Neuronal stem cell (in vitro differentiated cells): ENCODE data around the gene NPHP4.
"Not testable (repeated sequence)": the region's sequence is repeated elsewhere in the genome, so short reads cannot be mapped to it uniquely, and the experiment has no call there.

Experiments
- DNase-seq: peaks from one replicate; pipeline ENCODE4 v3.0.0-alpha.2; 2013; ENCODE audit warnings: low spot score
- H2AFZ ChIP-seq: one replicate; pipeline ENCODE4 v1.6.1; 2013; ENCODE audit warnings: mild to moderate bottlenecking, low read length, inconsistent platforms
- H2AK5ac ChIP-seq: 2 replicates; pipeline ENCODE4 v1.6.1; 2013; ENCODE audit warnings: low read depth, mild to moderate bottlenecking, inconsistent platforms, low read length, moderate library complexity, mixed read lengths
- H2BK120ac ChIP-seq: 2 replicates; pipeline ENCODE4 v1.6.1; 2013; ENCODE audit warnings: low read depth, mild to moderate bottlenecking, inconsistent platforms, low read length, moderate library complexity, mixed read lengths
- H2BK12ac ChIP-seq: one replicate; pipeline ENCODE4 v1.6.1; 2013; ENCODE audit warnings: low read length, inconsistent platforms
- H2BK15ac ChIP-seq: 2 replicates; pipeline ENCODE4 v1.6.1; 2013; ENCODE audit warnings: mild to moderate bottlenecking, low read length, inconsistent platforms, mixed read lengths
- H2BK5ac ChIP-seq: one replicate; pipeline ENCODE4 v1.6.1; 2013; ENCODE audit warnings: inconsistent platforms, mild to moderate bottlenecking, low read length, moderate library complexity
- H3K14ac ChIP-seq: one replicate; pipeline ENCODE4 v1.6.1; 2013; ENCODE audit warnings: low read length, inconsistent platforms
- H3K18ac ChIP-seq: 2 replicates; pipeline ENCODE4 v1.6.1; 2013; ENCODE audit warnings: low read length, inconsistent platforms
- H3K23ac ChIP-seq: 2 replicates; pipeline ENCODE4 v1.6.1; 2013; ENCODE audit warnings: low read depth, mild to moderate bottlenecking, mixed read lengths, low read length, inconsistent platforms; ENCODE audit not compliant: poor library complexity
- H3K27ac ChIP-seq: replicated peaks from 3 replicates; pipeline ENCODE4 v1.5.1; 2013; ENCODE audit warnings: low read length, inconsistent platforms
- H3K27me3 ChIP-seq, 3 experiments: 2 replicates each; pipeline ENCODE4 v1.6.1; 2013; ENCODE audit warnings: low read length in 3 of 3, mild to moderate bottlenecking in 2 of 3, inconsistent platforms in 1 of 3, low read depth in 1 of 3, mixed read lengths in 1 of 3, moderate library complexity in 1 of 3; ENCODE audit not compliant: control insufficient read depth in 3 of 3, insufficient read depth in 3 of 3
- H3K36me3 ChIP-seq, 2 donors: replicated peaks in 1 of 2; 2 replicates each; pipeline ENCODE4 v1.6.1; 2013; ENCODE audit warnings: low read length in 2 of 2; ENCODE audit not compliant: control insufficient read depth in 2 of 2, insufficient read depth in 2 of 2
- H3K4ac ChIP-seq: 2 replicates; pipeline ENCODE4 v1.6.1; 2013; ENCODE audit warnings: inconsistent platforms, mild to moderate bottlenecking, low read length, moderate library complexity
- H3K4me1 ChIP-seq, 2 donors: 1 replicate in 1 of 2; 2 replicates in 1 of 2; pipeline ENCODE4 v1.6.1; 2013; ENCODE audit warnings: low read length in 2 of 2, low read depth in 1 of 2; ENCODE audit not compliant: control insufficient read depth in 2 of 2, insufficient read depth in 1 of 2
- H3K4me2 ChIP-seq: one replicate; pipeline ENCODE4 v1.6.1; 2013; ENCODE audit warnings: mild to moderate bottlenecking, low read length, inconsistent platforms; ENCODE audit not compliant: insufficient read depth, poor library complexity, severe bottlenecking
- H3K4me3 ChIP-seq, 2 donors: 2 replicates each; pipeline ENCODE4 v1.5.1; 2013; ENCODE audit warnings: low read length in 2 of 2, mild to moderate bottlenecking in 2 of 2, inconsistent platforms in 1 of 2, moderate library complexity in 1 of 2
- H3K79me1 ChIP-seq: one replicate; pipeline ENCODE4 v1.6.1; 2013; ENCODE audit warnings: low read depth, mild to moderate bottlenecking, inconsistent platforms, low read length, moderate library complexity
- H3K9ac ChIP-seq: one replicate; pipeline ENCODE4 v1.6.1; 2013; ENCODE audit warnings: mild to moderate bottlenecking, low read depth, low read length, inconsistent platforms; ENCODE audit not compliant: poor library complexity
- H3K9me3 ChIP-seq, 2 donors: replicated peaks in 1 of 2; 2 replicates each; pipeline versions ENCODE3 to v1.6.1; 2013; ENCODE audit warnings: low read length in 2 of 2, mild to moderate bottlenecking in 2 of 2, inconsistent platforms in 1 of 2, low read depth in 1 of 2, mixed read lengths in 1 of 2, moderate library complexity in 1 of 2; ENCODE audit not compliant: control insufficient read depth in 2 of 2, insufficient read depth in 1 of 2
- H4K8ac ChIP-seq: one replicate; pipeline ENCODE4 v1.6.1; 2013; ENCODE audit warnings: low read depth, mild to moderate bottlenecking, inconsistent platforms, low read length, moderate library complexity
- H4K91ac ChIP-seq: one replicate; pipeline ENCODE4 v1.6.1; 2013; ENCODE audit warnings: low read length, low read depth, mild to moderate bottlenecking, inconsistent platforms; ENCODE audit not compliant: poor library complexity
- WGBS, 2 donors: extraction: QIAGEN DNeasy Blood & Tissue Kit; methylation state at CpG; one replicate each; pipeline ENCODE4 v1.1.7; 2013; ENCODE audit warnings: missing lambda C conversion rate in 2 of 2, mixed read lengths in 1 of 2; ENCODE audit not compliant: insufficient read length in 2 of 2, insufficient replicate concordance in 1 of 2; ENCODE audit errors: extremely low coverage in 2 of 2; 5-methylcytosine and 5-hydroxymethylcytosine counted together

The NPHP4 gene

GRCh38 chr1:6023346-6023745, 31.1 kb upstream of the NPHP4 start:
- H2BK5ac ChIP-seq, result no peak overlapping the region
- no peak overlapping the region for H4K91ac ChIP-seq
- H3K27me3 ChIP-seq, result peaks cover 0 to 24% (median 0%) of the 10 kb centered on the region in 3 experiments
- H2BK15ac ChIP-seq, result no peak overlapping the region
- no peak overlapping the region for H2AFZ ChIP-seq
- no CpG with 5 or more reads among the region's 5 CpGs for WGBS, 2 donors
- H3K9ac ChIP-seq, result no peak overlapping the region
- H3K4me1 ChIP-seq, result peaks cover 7 to 11% of the 10 kb centered on the region in 2 donors
- no peak overlapping the region for H3K18ac ChIP-seq
- H3K4ac ChIP-seq, result no peak overlapping the region
- no peak overlapping the region for H3K14ac ChIP-seq
- H3K4me3 ChIP-seq, result no peak overlapping the region
- H3K27ac ChIP-seq, result no peak overlapping the region
- no peak overlapping the region for H4K8ac ChIP-seq
- H3K4me2 ChIP-seq, result no peak overlapping the region
- no peaks in the 10 kb centered on the region for H3K36me3 ChIP-seq
- no peak overlapping the region for H2BK120ac ChIP-seq
- no peak overlapping the region for H2AK5ac ChIP-seq
- H2BK12ac ChIP-seq, result no peak overlapping the region
- no peak for DNase-seq
- H3K9me3 ChIP-seq, result no peaks in the 10 kb centered on the region
- no peaks in the 10 kb centered on the region for H3K79me1 ChIP-seq
- H3K23ac ChIP-seq, result no peak overlapping the region

DNA sequence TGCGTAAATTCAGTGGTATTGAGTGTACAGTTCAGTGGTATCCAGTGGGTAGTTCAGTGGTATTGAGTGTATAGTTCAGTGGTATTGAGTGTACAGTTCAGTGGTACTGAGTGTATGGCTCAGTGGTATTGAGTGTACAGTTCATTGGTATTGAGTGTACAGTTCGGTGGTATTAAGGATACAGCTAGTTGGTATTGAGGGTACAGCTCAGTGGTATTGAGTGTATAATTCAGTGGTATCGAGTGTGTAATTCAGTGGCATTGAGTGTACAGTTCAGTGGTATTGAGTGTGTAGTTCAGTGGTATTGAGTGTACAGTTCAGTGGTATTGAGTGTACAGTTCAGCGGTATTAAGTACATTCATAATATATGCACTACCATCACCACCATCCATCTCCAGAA, 30.0 kb upstream of the NPHP4 start:
- H3K9me3 ChIP-seq, result no peaks in the 10 kb centered on the region
- no CpG with 5 or more reads among the region's 4 CpGs for WGBS, 2 donors
- H3K18ac ChIP-seq, result no peak overlapping the region
- no peak overlapping the region for H3K23ac ChIP-seq
- H3K4ac ChIP-seq, result no peak overlapping the region
- no peak overlapping the region for H3K4me3 ChIP-seq
- no peak overlapping the region for H3K9ac ChIP-seq
- no peak overlapping the region for H2AFZ ChIP-seq
- no peak overlapping the region for H3K4me2 ChIP-seq
- H3K27me3 ChIP-seq, result peaks cover 0 to 21% (median 0%) of the 10 kb centered on the region in 3 experiments
- H2BK12ac ChIP-seq, result no peak overlapping the region
- no peak overlapping the region for H2BK15ac ChIP-seq
- DNase-seq, result no peak
- H3K14ac ChIP-seq, result no peak overlapping the region
- H3K79me1 ChIP-seq, result no peaks in the 10 kb centered on the region
- no peak overlapping the region for H4K91ac ChIP-seq
- H2BK5ac ChIP-seq, result no peak overlapping the region
- no peak overlapping the region for H4K8ac ChIP-seq
- H3K4me1 ChIP-seq, result peaks cover 7 to 11% of the 10 kb centered on the region in 2 donors
- H3K36me3 ChIP-seq, result no peaks in the 10 kb centered on the region
- no peak overlapping the region for H3K27ac ChIP-seq
- no peak overlapping the region for H2BK120ac ChIP-seq
- H2AK5ac ChIP-seq, result no peak overlapping the region

- Histone ChIP-seq H3K4ac (no peak overlapping the region), H3K79me1 (no peaks in the 10 kb centered on the region), H4K91ac (no peak overlapping the region), H4K8ac (no peak overlapping the region), H3K36me3 (no peaks in the 10 kb centered on the region), H3K27ac (no peak overlapping the region), H3K18ac (no peak overlapping the region), H3K14ac (no peak overlapping the region), H3K23ac (no peak overlapping the region), H3K4me2 (no peak overlapping the region), H2BK120ac (no peak overlapping the region), H3K9me3 (no peaks in the 10 kb centered on the region), H2BK5ac (no peak overlapping the region), H3K9ac (no peak overlapping the region), H3K4me3 (no peak overlapping the region), H3K27me3 (no peaks in the 10 kb centered on the region), H2BK15ac (peak overlapping the region; percentile 15), H2AFZ (no peak overlapping the region), H2BK12ac (no peak overlapping the region), H3K4me1 (peaks cover 2 to 3% of the 10 kb centered on the region in 2 donors), H2AK5ac (no peak overlapping the region)
- WGBS, 2 donors, result no CpG with 5 or more reads among the region's 15 CpGs
- DNase-seq, result no peak
Measured at GRCh38 chr1:6019166-6019845, 27.1 kb upstream of the NPHP4 start.

GRCh38 chr1:6017654-6018053, 25.4 kb upstream of the NPHP4 start:
- WGBS, 2 donors, result no CpG with 5 or more reads among the region's 7 CpGs
- not testable (repeated sequence) for H3K27ac ChIP-seq, H3K4ac ChIP-seq

More at GRCh38 chr1:6017654-6018053, 25.4 kb upstream of the NPHP4 start:
- not testable (repeated sequence) for H3K18ac ChIP-seq, H3K36me3 ChIP-seq, H3K79me1 ChIP-seq, H4K91ac ChIP-seq, H3K4me1 ChIP-seq, H4K8ac ChIP-seq, H2BK120ac ChIP-seq, H3K9ac ChIP-seq, H3K14ac ChIP-seq, H3K9me3 ChIP-seq, H2AFZ ChIP-seq, H3K4me3 ChIP-seq, H2BK12ac ChIP-seq, H3K4me2 ChIP-seq, H3K27me3 ChIP-seq, H2BK5ac ChIP-seq, H3K23ac ChIP-seq, H2AK5ac ChIP-seq, DNase-seq, H2BK15ac ChIP-seq
